Measurements from ENCODE around the gene KLHL18. TPM values are rescaled to one million over a fixed set of nuclear protein-coding genes. Genes with fewer than 3 reads are reported as not detected.
"Not testable (repeated sequence)": the region's sequence is repeated elsewhere in the genome, so short reads cannot be mapped to it uniquely, and the experiment has no call there.

KLHL18 gene
- total and polyA plus RNA-seq, 9 donors, result 10.6 to 17.3 (median 14.2) TPM

DNA sequence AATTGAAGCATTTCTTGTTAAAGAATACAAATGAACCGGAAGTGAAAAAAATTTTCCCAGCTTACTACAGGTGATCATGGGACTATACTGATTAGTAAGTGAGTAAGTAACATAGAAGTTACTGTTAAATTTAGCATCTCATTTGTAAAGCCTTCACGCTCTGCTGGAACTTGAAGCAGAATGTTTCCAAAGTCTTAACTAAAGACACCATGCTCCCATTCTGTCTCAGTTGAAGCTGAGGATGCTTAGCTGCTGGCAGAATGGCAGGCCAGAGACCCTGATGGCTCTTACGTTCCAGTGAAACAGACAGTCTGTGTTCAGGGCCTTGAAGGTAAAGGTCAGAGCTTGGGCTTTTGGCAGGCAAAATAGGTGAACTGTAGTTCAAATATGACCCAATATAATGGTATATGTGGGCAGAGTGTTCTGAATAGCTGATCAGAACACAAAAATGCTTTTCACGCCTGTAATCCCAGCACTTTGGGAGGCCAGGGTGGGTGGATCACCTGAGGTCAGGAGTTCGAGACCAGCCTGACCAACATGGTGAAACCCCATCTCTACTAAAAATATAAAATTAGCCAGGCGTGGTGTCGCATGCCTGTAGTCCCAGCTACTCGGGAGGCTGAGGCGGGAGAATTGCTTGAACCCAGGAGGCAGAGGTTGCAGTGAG is 9.1 kb downstream of the KLHL18 start:
- 100% methylated on average over 1 of the region's 9 CpGs for WGBS (ENCODE audit: insufficient coverage)

DNA sequence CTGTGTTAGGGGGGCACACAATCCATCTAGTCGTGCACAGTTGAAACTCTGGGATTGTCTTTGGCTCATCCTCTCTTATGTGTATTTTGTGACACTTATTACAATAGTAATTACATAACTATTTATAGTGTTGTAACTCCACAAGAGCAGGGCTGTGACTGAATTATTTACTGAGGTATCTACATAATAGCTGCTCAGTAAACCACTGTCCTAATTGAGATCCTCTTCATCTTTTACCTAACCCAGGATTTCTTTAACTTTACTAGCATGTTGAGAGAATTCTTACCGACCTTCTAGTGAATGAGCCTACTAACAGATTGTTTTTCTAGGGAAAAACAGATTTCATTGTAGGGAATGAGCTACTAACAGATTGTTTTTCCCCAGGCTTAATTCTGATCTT is 11.1 kb downstream of the KLHL18 start:
- WGBS (ENCODE audit: insufficient coverage), result no CpG with 5 or more reads among the region's 2 CpGs
- Histone ChIP-seq H3K4me3 (ENCODE audit: low read length) (no peak overlapping the region), H3K9me3 (replicated peaks; ENCODE audit: control insufficient read depth, low read depth, low read length) (no peaks in the 10 kb centered on the region), H3K36me3 (ENCODE audit: control insufficient read depth, insufficient read depth, low read length) (peaks cover 20% of the 10 kb centered on the region), H3K27me3 (ENCODE audit: control insufficient read depth, insufficient read depth, low read length) (no peaks in the 10 kb centered on the region), H3K4me1 (ENCODE audit: control insufficient read depth, insufficient read depth, low read length) (no peaks in the 10 kb centered on the region), H3K27ac (ENCODE audit: low read length) (no peak overlapping the region)
- no peak for DNase-seq

More for the DNA sequence above, 9.1 kb downstream of the KLHL18 start:
- not testable (repeated sequence) for H3K27ac ChIP-seq (ENCODE audit: low read length); H3K9me3 ChIP-seq (replicated peaks; ENCODE audit: control insufficient read depth, low read depth, low read length); H3K4me3 ChIP-seq (ENCODE audit: low read length); H3K27me3 ChIP-seq (ENCODE audit: control insufficient read depth, insufficient read depth, low read length); H3K4me1 ChIP-seq (ENCODE audit: control insufficient read depth, insufficient read depth, low read length); DNase-seq
- H3K36me3 ChIP-seq (ENCODE audit: control insufficient read depth, insufficient read depth, low read length), result peaks cover 21% of the 10 kb centered on the region

DNA sequence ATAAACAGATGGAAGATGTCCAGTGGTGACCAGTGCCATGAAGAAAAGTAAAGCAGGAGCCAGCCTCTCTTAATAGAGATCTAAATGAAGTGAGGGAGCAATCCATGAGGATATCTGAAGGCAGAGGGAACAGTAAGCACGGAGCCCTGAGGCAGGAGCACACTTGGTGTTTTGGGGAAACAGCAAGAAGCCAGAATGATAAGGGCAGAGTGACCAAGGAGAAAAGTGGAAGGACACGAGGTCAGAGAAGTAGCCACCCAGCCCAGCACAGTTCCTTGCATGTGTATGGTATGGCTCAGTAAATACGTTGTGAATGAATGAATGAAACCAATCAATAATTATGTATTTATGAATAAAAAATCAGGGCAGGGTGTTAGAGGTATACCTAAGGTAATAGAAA is 11.6 kb downstream of the KLHL18 start:
- peaks cover 18% of the 10 kb centered on the region for H3K36me3 ChIP-seq (ENCODE audit: control insufficient read depth, insufficient read depth, low read length)
- no peaks in the 10 kb centered on the region for H3K4me1 ChIP-seq (ENCODE audit: control insufficient read depth, insufficient read depth, low read length)
- no peaks in the 10 kb centered on the region for H3K9me3 ChIP-seq (replicated peaks; ENCODE audit: control insufficient read depth, low read depth, low read length)
- no peak overlapping the region for H3K27ac ChIP-seq (ENCODE audit: low read length)
- WGBS (ENCODE audit: insufficient coverage), result 93% methylated on average over 1 of the region's 3 CpGs
- no peak overlapping the region for H3K4me3 ChIP-seq (ENCODE audit: low read length)
- DNase-seq, result no peak
- H3K27me3 ChIP-seq (ENCODE audit: control insufficient read depth, insufficient read depth, low read length), result no peaks in the 10 kb centered on the region

DNA sequence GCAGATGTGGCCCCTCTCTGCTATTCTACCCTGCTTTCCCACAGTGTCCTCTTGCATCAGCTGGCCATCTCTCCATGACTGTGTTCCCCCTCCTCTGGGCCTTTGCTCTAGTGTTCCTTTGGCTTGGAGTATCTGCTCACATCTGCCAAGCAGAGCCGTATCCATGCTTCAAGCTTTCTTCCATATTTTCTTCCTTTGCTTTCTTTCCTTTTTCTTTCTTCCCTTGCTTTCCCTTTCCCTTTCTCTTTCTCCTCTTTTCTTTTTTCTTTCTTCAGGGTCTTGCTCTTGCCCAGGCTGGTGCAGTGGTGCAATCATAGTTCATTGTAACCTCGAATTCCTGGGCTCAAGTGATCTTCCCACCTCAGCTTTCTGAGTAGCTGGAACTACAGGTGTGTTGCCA is 12.6 kb downstream of the KLHL18 start:
- DNase-seq, result peak; percentile 45
- H3K9me3 ChIP-seq (replicated peaks; ENCODE audit: control insufficient read depth, low read depth, low read length), result no peaks in the 10 kb centered on the region
- H3K27ac ChIP-seq (ENCODE audit: low read length), result no peak overlapping the region
- H3K4me1 ChIP-seq (ENCODE audit: control insufficient read depth, insufficient read depth, low read length), result no peaks in the 10 kb centered on the region
- H3K27me3 ChIP-seq (ENCODE audit: control insufficient read depth, insufficient read depth, low read length), result no peaks in the 10 kb centered on the region
- peaks cover 16% of the 10 kb centered on the region for H3K36me3 ChIP-seq (ENCODE audit: control insufficient read depth, insufficient read depth, low read length)
- WGBS (ENCODE audit: insufficient coverage), result 33% methylated on average over 1 of the region's 2 CpGs
- no peak overlapping the region for H3K4me3 ChIP-seq (ENCODE audit: low read length)

DNA sequence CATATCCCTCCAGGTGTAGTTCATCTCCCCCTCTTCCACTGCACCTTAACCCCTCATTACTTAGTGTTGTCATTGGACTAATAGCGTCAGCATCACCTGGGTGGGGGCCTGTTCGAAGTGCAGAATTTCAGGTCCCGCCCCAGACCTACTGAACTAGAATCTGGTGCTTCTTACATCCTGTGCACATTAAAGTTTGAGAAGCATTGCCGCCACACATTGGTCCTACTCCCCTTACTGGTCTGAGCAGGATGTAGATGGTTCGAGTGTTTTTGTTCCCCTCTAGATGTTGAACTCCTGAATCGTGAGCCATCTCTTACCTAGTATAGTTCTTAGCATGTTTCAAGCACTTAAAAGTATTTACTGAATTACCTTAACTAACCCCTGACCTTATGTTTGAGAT is 13.2 kb downstream of the KLHL18 start:
- Histone ChIP-seq H3K36me3 (ENCODE audit: control insufficient read depth, insufficient read depth, low read length) (peaks cover 11% of the 10 kb centered on the region), H3K4me1 (ENCODE audit: control insufficient read depth, insufficient read depth, low read length) (no peaks in the 10 kb centered on the region), H3K27ac (ENCODE audit: low read length) (no peak overlapping the region), H3K27me3 (ENCODE audit: control insufficient read depth, insufficient read depth, low read length) (no peaks in the 10 kb centered on the region), H3K4me3 (ENCODE audit: low read length) (no peak overlapping the region), H3K9me3 (replicated peaks; ENCODE audit: control insufficient read depth, low read depth, low read length) (no peaks in the 10 kb centered on the region)
- 93% methylated on average over 3 of the region's 6 CpGs for WGBS (ENCODE audit: insufficient coverage)
- no peak for DNase-seq

DNA sequence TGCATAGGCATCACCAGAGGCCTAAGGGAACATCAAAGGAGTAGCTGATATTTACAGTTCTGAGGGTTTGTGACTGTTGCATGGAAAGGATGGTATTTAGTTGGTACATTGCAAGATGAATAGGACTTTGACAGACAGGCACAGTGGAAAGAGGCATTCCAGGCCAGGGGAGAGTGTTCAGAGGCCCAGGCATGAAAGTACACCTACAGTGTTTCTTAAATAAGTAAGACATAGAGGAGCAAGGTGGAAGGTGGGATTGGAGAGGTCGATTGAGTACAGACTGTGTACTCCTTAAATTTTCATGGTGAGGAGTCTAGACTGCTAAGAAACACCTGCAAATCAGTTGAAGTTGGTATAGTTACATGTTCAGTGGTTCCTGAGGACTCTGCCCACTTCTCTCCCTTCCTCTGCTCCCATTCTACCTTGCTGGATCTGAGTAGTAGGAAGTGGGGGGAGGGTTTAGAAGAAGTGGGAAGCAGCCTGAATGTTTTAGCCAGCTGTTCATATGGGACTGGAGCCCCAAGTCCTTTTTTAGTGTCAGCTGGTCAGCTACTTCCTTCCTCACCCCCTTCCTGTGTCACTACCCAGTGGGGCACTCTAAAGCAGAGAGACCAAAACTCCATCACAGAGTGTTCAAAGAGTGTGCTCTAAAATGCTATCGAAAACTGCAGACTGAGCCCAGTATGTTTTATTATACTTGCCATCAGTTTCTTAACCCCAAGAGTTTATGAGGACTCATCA is 14.0 kb downstream of the KLHL18 start:
- H3K27ac ChIP-seq (ENCODE audit: low read length), result no peak overlapping the region
- no peaks in the 10 kb centered on the region for H3K27me3 ChIP-seq (ENCODE audit: control insufficient read depth, insufficient read depth, low read length)
- peak; percentile 27 for DNase-seq
- peaks cover 14% of the 10 kb centered on the region for H3K36me3 ChIP-seq (ENCODE audit: control insufficient read depth, insufficient read depth, low read length)
- no CpG with 5 or more reads among the region's 2 CpGs for WGBS (ENCODE audit: insufficient coverage)
- no peaks in the 10 kb centered on the region for H3K4me1 ChIP-seq (ENCODE audit: control insufficient read depth, insufficient read depth, low read length)
- no peak overlapping the region for H3K4me3 ChIP-seq (ENCODE audit: low read length)
- no peaks in the 10 kb centered on the region for H3K9me3 ChIP-seq (replicated peaks; ENCODE audit: control insufficient read depth, low read depth, low read length)

DNA sequence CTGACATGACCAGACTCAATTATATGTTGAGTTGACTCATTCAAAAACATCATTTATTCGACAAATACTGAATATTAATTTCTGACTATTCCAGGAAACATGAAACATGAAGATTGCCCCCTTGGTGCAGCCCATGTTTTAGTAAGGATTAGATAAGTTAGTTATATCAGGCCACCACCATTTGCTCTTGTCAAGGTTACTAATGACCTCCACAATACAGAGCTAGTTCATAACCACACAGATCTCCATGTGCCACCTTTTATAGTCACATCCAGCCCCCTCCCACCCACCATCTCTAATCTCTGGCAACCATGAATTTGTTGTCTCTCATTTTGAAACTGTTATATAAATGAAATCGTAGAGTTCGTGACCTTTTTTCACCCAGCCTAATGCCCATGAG is 15.7 kb downstream of the KLHL18 start:
- Histone ChIP-seq H3K27me3 (ENCODE audit: control insufficient read depth, insufficient read depth, low read length) (no peaks in the 10 kb centered on the region), H3K4me3 (ENCODE audit: low read length) (no peak overlapping the region), H3K9me3 (replicated peaks; ENCODE audit: control insufficient read depth, low read depth, low read length) (no peaks in the 10 kb centered on the region), H3K4me1 (ENCODE audit: control insufficient read depth, insufficient read depth, low read length) (no peaks in the 10 kb centered on the region), H3K36me3 (ENCODE audit: control insufficient read depth, insufficient read depth, low read length) (peaks cover 28% of the 10 kb centered on the region), H3K27ac (ENCODE audit: low read length) (no peak overlapping the region)
- no peak for DNase-seq
- no CpG with 5 or more reads among the region's 3 CpGs for WGBS (ENCODE audit: insufficient coverage)

DNA sequence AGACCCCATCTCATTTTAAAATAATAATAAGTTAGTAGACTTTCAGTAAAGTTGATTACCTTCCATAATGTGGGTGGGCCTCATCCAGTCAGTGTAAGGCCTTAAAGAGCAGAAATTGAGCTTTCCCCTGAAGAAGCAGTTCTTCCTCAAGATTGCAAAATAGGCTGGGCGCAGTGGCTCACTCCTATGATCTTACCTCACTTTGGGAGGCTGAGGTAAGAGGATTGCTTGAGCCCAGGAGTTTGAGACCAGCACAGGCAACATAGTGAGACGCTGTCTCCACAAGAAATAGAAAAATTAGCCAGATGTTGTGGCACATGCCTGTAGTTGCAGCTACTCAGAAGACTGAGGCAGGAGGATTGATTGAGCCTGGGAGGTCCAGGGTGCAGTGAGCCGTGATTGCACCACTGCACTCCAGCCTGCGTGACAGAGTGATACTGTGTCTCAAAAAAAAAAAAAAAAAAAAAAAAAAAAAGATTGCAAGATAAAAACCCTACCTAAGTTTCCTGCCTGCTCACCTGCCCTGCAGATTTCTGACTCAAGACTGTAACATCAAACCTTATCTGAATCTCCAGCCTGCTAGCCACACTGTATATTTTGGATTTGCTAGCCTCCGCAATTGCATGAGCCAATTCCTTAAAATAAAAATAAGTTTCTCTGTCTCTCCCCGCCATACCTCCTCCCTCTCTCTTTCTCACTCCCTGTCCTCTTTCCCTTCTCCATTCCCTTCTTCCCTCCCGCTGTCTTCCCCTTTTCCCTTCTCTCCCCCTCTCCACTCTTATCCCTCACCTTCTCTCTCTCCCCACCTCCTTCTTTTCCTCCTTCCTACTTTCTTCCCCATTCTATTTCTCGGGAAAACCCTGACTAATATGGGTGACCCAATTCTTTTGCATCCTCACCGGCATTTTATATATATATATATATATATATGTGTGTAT is 16.9 kb downstream of the KLHL18 start:
- peaks cover 30% of the 10 kb centered on the region for H3K36me3 ChIP-seq (ENCODE audit: control insufficient read depth, insufficient read depth, low read length)
- WGBS (ENCODE audit: insufficient coverage), result 94% methylated on average over 4 of the region's 9 CpGs
- no peak overlapping the region for H3K27ac ChIP-seq (ENCODE audit: low read length)
- H3K4me1 ChIP-seq (ENCODE audit: control insufficient read depth, insufficient read depth, low read length), result no peaks in the 10 kb centered on the region
- no peak overlapping the region for H3K4me3 ChIP-seq (ENCODE audit: low read length)
- no peaks in the 10 kb centered on the region for H3K27me3 ChIP-seq (ENCODE audit: control insufficient read depth, insufficient read depth, low read length)
- DNase-seq, result no peak
- no peaks in the 10 kb centered on the region for H3K9me3 ChIP-seq (replicated peaks; ENCODE audit: control insufficient read depth, low read depth, low read length)

DNA sequence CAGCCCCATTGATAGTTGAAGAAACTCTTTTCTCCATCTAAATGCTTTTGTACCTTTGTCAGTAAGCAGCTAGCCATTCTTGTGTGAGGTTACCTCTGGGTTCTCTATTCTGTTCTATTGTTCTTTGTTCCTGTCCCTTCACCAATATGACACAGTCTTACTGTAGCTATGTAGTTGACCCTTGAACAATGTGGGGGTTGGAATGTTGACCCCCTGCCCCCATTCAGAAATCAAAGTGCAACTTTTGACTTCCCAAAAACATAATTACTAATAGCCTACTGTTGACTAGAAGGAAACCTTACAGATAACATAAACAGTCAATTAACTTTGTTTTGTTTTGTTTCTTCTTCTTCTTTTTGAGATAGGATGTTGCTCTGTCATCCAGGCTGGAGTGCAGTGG is 18.7 kb downstream of the KLHL18 start:
- no peak for DNase-seq
- no peak overlapping the region for H3K27ac ChIP-seq (ENCODE audit: low read length)
- H3K4me1 ChIP-seq (ENCODE audit: control insufficient read depth, insufficient read depth, low read length), result no peaks in the 10 kb centered on the region
- H3K4me3 ChIP-seq (ENCODE audit: low read length), result no peak overlapping the region
- no peaks in the 10 kb centered on the region for H3K27me3 ChIP-seq (ENCODE audit: control insufficient read depth, insufficient read depth, low read length)
- H3K36me3 ChIP-seq (ENCODE audit: control insufficient read depth, insufficient read depth, low read length), result peaks cover 27% of the 10 kb centered on the region
- no peaks in the 10 kb centered on the region for H3K9me3 ChIP-seq (replicated peaks; ENCODE audit: control insufficient read depth, low read depth, low read length)

DNA sequence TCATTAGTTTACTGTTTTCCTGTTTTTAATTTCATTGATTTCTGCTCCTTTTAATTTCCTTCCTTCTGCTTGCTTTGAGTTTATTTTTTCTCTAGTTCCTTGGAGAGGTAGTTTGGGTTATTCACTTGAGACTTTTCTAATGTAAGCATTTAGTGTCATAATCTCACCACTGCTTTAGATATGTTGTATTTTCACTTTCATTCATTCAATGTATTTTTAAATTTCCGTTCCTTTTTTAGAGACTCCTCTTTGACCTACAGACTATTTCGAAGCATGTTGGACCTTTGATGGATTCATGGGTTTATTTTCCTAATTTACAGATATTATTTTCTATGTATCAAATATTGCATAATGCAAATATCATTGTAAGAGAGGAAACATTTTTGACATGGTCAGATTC is 23.3 kb downstream of the KLHL18 start:
- no peaks in the 10 kb centered on the region for H3K9me3 ChIP-seq (replicated peaks; ENCODE audit: control insufficient read depth, low read depth, low read length)
- no peaks in the 10 kb centered on the region for H3K27me3 ChIP-seq (ENCODE audit: control insufficient read depth, insufficient read depth, low read length)
- DNase-seq, result no peak
- no peaks in the 10 kb centered on the region for H3K4me1 ChIP-seq (ENCODE audit: control insufficient read depth, insufficient read depth, low read length)
- H3K4me3 ChIP-seq (ENCODE audit: low read length), result no peak overlapping the region
- no peak overlapping the region for H3K27ac ChIP-seq (ENCODE audit: low read length)
- no CpG with 5 or more reads among the region's 2 CpGs for WGBS (ENCODE audit: insufficient coverage)
- H3K36me3 ChIP-seq (ENCODE audit: control insufficient read depth, insufficient read depth, low read length), result peaks cover 19% of the 10 kb centered on the region

Measured in muscle of leg (tissue), 11 donors.